ENCODE results near the gene POLG2. TPM values are rescaled to one million over a fixed set of nuclear protein-coding genes. Genes with fewer than 3 reads are reported as not detected.

The POLG2 gene
- total and polyA plus RNA-seq, 9 of the 15 experiments (the other 6 are each of a cell fraction or from before 2014, with no cell fraction given) = 13.4 to 44.8 (median 37.0) TPM

- in situ Hi-C loops (cut with MboI) = no loop called here
- WGBS (ENCODE audit: insufficient coverage, low coverage, missing lambda C conversion rate) = 92% methylated on average over 5 of the region's 5 CpGs
- FAIRE-seq (no peak), DNase-seq (ENCODE audit: extremely low read depth in 1 of 4, low spot score in 3 of 4) (no peak), ATAC-seq (no peak)
- Histone ChIP-seq H3K9ac (ENCODE audit: insufficient read depth in 1 of 2, low read depth in 2 of 2, low read length in 2 of 2) (no peak overlapping the region), H3K4me3 (no peak overlapping the region), H3K27me3 (ENCODE audit: control insufficient read depth in 2 of 2, insufficient read depth in 2 of 2, low read length in 2 of 2) (no peaks in the 10 kb centered on the region), H3K79me2 (ENCODE audit: control insufficient read depth, insufficient read depth, low read length) (no peaks in the 10 kb centered on the region), H4K20me1 (replicated peaks; ENCODE audit: control insufficient read depth, insufficient read depth, low read length) (no peaks in the 10 kb centered on the region), H3K36me3 (ENCODE audit: control insufficient read depth, insufficient read depth, low read length) (peaks cover 99% of the 10 kb centered on the region), H3K27ac (ENCODE audit: extremely low read depth, low read depth, low read length) (no peak overlapping the region), H3K4me2 (ENCODE audit: insufficient read depth, low read length) (no peak overlapping the region), H3K9me3 (replicated peaks; ENCODE audit: control insufficient read depth, insufficient read depth, low read depth, low read length) (no peaks in the 10 kb centered on the region), H3K9me1 (ENCODE audit: control insufficient read depth, insufficient read depth, low read length) (no peaks in the 10 kb centered on the region), H2AFZ (ENCODE audit: low read depth, low read length) (no peak overlapping the region), H3K4me1 (replicated peaks in 1 of 2; ENCODE audit: control insufficient read depth in 2 of 2, insufficient read depth in 2 of 2, low read length in 2 of 2) (peaks cover 0 to 10% of the 10 kb centered on the region in 2 experiments; a peak in 3 of 5 replicates)
- ChIA-PET CTCF (ENCODE audit: low intra/inter-chr PET ratio) (no interaction called here), POLR2A (interaction anchor here (0.6 to 4.1 kb wide), 3 partner anchors 12 to 1476 kb away, joined by 3 to 36 read pairs (median 4); partner anchors contain the start of genes CEP95 and DDX5)
- intact Hi-C loops (cut with micrococcal nuclease) = loop anchor here (10.0 kb wide), 1 partner anchor 113 kb away; no protein-coding TSS in a partner anchor
- no TSS peak for BruUV-seq (replicated peaks)
- TF ChIP-seq ZNF655 (CRISPR knock-in tag; IDR thresholded peaks at IDR 0.05) = no peak
- no peak for TF ChIP-seq KDM4B (IDR thresholded peaks at IDR 0.05; ENCODE audit: borderline replicate concordance in 2 of 2, low read depth in 1 of 2)
- no peak for TF ChIP-seq GABPB2 (CRISPR knock-in tag; conservative IDR thresholded peaks at IDR 0.05)
Measured at GRCh38 chr17:64531955-64532371, 35.1 kb upstream of the POLG2 start.

- ATAC-seq = no peak
- in situ Hi-C loops (cut with MboI) (loop anchor here (5.0 kb wide), 1 partner anchor 118 kb away; no protein-coding TSS in a partner anchor), intact Hi-C loops (cut with micrococcal nuclease) (no loop called here)
- Histone ChIP-seq H3K36me3 (ENCODE audit: control insufficient read depth, insufficient read depth, low read length) (peaks cover 97% of the 10 kb centered on the region), H3K9ac (ENCODE audit: insufficient read depth in 1 of 2, low read depth in 2 of 2, low read length in 2 of 2) (no peak overlapping the region), H3K9me1 (ENCODE audit: control insufficient read depth, insufficient read depth, low read length) (no peaks in the 10 kb centered on the region), H3K4me2 (ENCODE audit: insufficient read depth, low read length) (no peak overlapping the region), H3K4me3 (no peak overlapping the region), H4K20me1 (replicated peaks; ENCODE audit: control insufficient read depth, insufficient read depth, low read length) (no peaks in the 10 kb centered on the region), H3K79me2 (ENCODE audit: control insufficient read depth, insufficient read depth, low read length) (no peaks in the 10 kb centered on the region), H3K9me3 (replicated peaks; ENCODE audit: control insufficient read depth, insufficient read depth, low read depth, low read length) (no peaks in the 10 kb centered on the region), H3K27ac (ENCODE audit: extremely low read depth, low read depth, low read length) (no peak overlapping the region), H2AFZ (ENCODE audit: low read depth, low read length) (no peak overlapping the region), H3K27me3 (ENCODE audit: control insufficient read depth in 2 of 2, insufficient read depth in 2 of 2, low read length in 2 of 2) (no peaks in the 10 kb centered on the region), H3K4me1 (replicated peaks in 1 of 2; ENCODE audit: control insufficient read depth in 2 of 2, insufficient read depth in 2 of 2, low read length in 2 of 2) (peaks cover 0 to 4% of the 10 kb centered on the region in 2 experiments; a peak in 3 of 5 replicates)
- DNase-seq (ENCODE audit: extremely low read depth in 1 of 4, low spot score in 3 of 4) = no peak
- CTCF ChIA-PET (ENCODE audit: low intra/inter-chr PET ratio) = no interaction called here
- 100% methylated on average over 5 of the region's 5 CpGs for WGBS (ENCODE audit: insufficient coverage, low coverage, missing lambda C conversion rate)
- no peak for FAIRE-seq
- BruUV-seq (replicated peaks) = no TSS peak
- no peak for TF ChIP-seq NR0B1 (IDR thresholded peaks at IDR 0.05; ENCODE audit: partially characterized antibody)
- no peak for TF ChIP-seq SMARCE1 (IDR thresholded peaks at IDR 0.05)
- no peak for TF ChIP-seq ZSCAN32 (CRISPR knock-in tag; IDR thresholded peaks at IDR 0.05)
- no peak for TF ChIP-seq SIN3A (IDR thresholded peaks at IDR 0.05; ENCODE audit: borderline replicate concordance in 2 of 2, control insufficient read depth in 1 of 2, low read depth in 2 of 2, low read length in 2 of 2)
- TF ChIP-seq FOXJ2 (tag; IDR thresholded peaks at IDR 0.05) = no peak
- TF ChIP-seq PCBP2 (IDR thresholded peaks at IDR 0.05; ENCODE audit: low read depth, low read length, poor library complexity, severe bottlenecking) = no peak
- no peak for TF ChIP-seq RNF2 (IDR thresholded peaks at IDR 0.05)
- POLR2A ChIA-PET = interaction anchor here (1.5 kb wide), 2 partner anchors 9 to 12 kb away, joined by 4 to 6 read pairs; no protein-coding TSS in a partner anchor
Measured at GRCh38 chr17:64529221-64529620, 32.4 kb upstream of the POLG2 start.
